Adipose tissue (tissue), 3 donors: ENCODE results near the gene TBC1D8. TPM values are rescaled to one million over a fixed set of nuclear protein-coding genes. Genes with fewer than 3 reads are reported as not detected.
"Not testable (repeated sequence)": the region's sequence is repeated elsewhere in the genome, so short reads cannot be mapped to it uniquely, and the experiment has no call there.

ENCODE experiments used
- H3K27ac ChIP-seq: one replicate; pipeline ENCODE4 v1.5.1; 2013; ENCODE audit warnings: low read depth, low read length
- WGBS, 3 donors: extraction: QIAGEN DNeasy Blood & Tissue Kit; methylation state at CpG; one replicate each; pipeline ENCODE4 v1.1.7; 2013; 5-methylcytosine and 5-hydroxymethylcytosine counted together
- polyA plus RNA-seq, 3 donors: library from polyadenylated mRNA; stranded (reverse); fragments of 200-250 nt; gene quantifications; one replicate each; pipeline ENCODE4 v1.2.3, GENCODE V29; 2013
- donor health status: healthy with polysubstance abuse.
- donor health status: Bipolar disorder and iron deficiency.
- donor health status: healthy.

TBC1D8 gene
- polyA plus RNA-seq, 3 donors: 10.2 to 19.9 (median 11.9) TPM

GRCh38 chr2:101050886-101051285 is 100.3 kb downstream of the TBC1D8 start:
- WGBS, 3 donors: 95 to 98% (median 95%) methylated on average over 6 of the region's 6 CpGs

DNA sequence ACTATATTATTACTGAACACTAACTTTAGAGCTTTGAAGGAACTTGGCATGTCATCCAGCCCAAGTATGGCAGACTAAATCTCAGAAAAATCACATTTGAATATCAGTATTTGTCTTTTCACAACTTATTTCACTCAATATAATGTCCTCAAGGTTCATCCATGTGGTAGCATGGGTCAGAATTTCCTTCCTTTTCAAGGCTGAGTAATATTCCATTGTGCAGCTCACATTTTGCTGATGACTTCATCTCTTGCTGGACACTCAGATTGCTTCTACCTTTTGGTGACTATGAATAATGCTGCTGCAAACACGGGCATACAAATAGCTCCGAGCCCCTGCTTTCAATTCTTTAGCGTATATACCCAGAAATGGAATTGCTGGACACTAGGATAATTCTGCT is 102.4 kb downstream of the TBC1D8 start:
- WGBS, 3 donors: 65 to 83% (median 81%) methylated on average over 3 of the region's 3 CpGs
- H3K27ac ChIP-seq: no peak overlapping the region

More at GRCh38 chr2:101050886-101051285, 100.3 kb downstream of the TBC1D8 start:
- not testable (repeated sequence) for H3K27ac ChIP-seq

- H3K27ac ChIP-seq: no peak overlapping the region
- WGBS, 3 donors: 58 to 77% (median 67%) methylated on average over 6 of the region's 6 CpGs
Observed at GRCh38 chr2:101047774-101048173, 103.4 kb downstream of the TBC1D8 start.

GRCh38 chr2:101047075-101047766 is 104.0 kb downstream of the TBC1D8 start:
- no peak overlapping the region for H3K27ac ChIP-seq
- 63 to 81% (median 79%) methylated on average over 12 of the region's 12 CpGs for WGBS, 3 donors

DNA sequence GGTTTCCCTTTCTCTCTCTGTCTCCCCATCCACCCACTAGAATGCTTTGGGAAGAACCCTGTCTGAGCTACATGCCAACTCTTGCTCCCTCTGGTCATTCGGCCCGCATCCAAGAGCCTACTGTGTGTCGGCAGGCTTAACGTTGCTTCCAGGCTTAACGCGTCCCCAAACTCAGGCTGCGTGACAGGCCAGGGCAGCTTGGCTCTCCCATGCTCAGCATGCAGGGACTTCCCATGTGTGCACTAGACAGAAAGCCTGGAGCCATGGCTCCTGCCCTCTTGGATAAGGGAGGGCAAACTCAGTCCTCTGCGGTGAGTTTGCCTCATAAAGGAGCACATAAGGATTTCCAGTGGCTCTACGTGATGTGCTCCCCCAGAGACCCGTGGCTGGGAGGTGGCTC is 105.9 kb downstream of the TBC1D8 start:
- H3K27ac ChIP-seq: no peak overlapping the region
- 93 to 98% (median 95%) methylated on average over 10 of the region's 10 CpGs for WGBS, 3 donors

DNA sequence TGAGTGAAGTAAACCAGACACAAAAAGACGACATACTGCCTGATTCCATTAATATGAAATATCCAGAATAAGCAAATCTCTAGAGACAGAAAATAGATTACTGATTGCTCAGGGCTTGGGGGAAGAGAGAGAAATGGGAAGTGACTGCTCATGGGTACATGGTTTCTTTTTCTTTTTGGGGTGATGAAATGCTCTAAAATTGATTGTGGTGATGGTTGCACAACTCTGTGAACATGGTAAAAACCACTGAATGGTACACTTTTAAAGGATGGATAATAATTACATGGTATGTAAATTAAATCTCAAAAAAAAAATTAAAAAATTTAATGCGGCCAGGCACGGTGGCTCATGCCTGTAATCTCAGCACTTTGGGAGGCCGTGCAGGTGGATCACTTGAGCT is 109.8 kb downstream of the TBC1D8 start:
- H3K27ac ChIP-seq: no peak overlapping the region
- 65 to 86% (median 69%) methylated on average over 4 of the region's 4 CpGs for WGBS, 3 donors

- 57 to 92% (median 73%) methylated on average over 6 of the region's 6 CpGs for WGBS, 3 donors
- H3K27ac ChIP-seq: no peak overlapping the region
Observed at GRCh38 chr2:101040761-101041160, 110.4 kb downstream of the TBC1D8 start.

GRCh38 chr2:101040072-101040471 is 111.1 kb downstream of the TBC1D8 start:
- no peak overlapping the region for H3K27ac ChIP-seq
- 88 to 93% (median 88%) methylated on average over 13 of the region's 13 CpGs for WGBS, 3 donors

- 89 to 91% (median 90%) methylated on average over 21 of the region's 21 CpGs for WGBS, 3 donors
- H3K27ac ChIP-seq: no peak overlapping the region
Observed at GRCh38 chr2:101038455-101039255, 112.5 kb downstream of the TBC1D8 start.

DNA sequence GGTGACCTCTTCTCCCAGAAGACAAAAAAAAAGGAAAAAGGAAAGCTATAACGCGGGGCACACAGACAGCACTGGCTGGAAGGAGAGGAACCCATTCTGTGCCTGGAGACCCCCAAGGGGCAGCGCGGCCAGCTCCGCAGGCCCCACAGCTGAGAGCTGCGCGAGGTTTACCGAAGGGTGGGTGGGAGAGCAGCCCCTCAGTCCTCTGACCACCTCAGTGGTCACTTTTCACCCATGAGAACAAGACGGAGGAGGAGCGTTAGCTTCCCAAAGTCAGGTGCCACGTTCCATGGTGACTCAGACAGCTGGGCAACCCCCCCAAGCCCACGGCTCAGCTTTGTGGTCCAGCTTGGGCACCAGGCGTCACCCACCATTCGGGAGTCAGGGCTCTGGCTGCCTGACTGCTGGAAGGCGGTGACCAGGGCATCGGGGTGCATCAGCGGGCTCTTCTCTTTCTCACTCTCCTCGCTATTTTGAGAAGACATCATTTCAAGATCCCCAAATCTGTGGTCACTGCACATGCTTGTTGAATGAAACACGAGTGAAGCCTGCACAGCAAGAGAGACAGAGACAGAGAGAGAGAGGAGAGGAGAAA is 113.9 kb downstream of the TBC1D8 start:
- no peak overlapping the region for H3K27ac ChIP-seq
- 93 to 97% (median 96%) methylated on average over 19 of the region's 19 CpGs for WGBS, 3 donors

DNA sequence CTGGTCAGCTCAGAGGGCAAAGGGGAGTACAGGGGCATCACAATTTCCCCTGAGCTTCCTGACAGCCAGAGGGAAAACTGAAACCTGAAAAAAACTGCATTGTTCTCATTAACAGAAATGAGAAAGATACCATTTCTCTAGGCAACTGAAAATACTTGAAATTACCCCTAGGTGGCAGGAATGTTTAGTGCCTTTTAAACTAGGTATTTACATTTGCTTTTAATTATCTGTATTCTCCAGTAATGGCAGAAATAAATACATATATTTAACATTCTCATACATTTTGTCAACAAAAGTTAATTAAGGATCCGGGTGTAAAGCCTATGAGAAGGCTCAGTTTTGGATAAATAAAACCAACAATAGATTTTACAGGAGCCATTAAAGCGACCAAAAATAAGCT is 114.6 kb downstream of the TBC1D8 start:
- no peak overlapping the region for H3K27ac ChIP-seq
- WGBS, 3 donors: 64 to 89% (median 88%) methylated on average over 2 of the region's 2 CpGs

DNA sequence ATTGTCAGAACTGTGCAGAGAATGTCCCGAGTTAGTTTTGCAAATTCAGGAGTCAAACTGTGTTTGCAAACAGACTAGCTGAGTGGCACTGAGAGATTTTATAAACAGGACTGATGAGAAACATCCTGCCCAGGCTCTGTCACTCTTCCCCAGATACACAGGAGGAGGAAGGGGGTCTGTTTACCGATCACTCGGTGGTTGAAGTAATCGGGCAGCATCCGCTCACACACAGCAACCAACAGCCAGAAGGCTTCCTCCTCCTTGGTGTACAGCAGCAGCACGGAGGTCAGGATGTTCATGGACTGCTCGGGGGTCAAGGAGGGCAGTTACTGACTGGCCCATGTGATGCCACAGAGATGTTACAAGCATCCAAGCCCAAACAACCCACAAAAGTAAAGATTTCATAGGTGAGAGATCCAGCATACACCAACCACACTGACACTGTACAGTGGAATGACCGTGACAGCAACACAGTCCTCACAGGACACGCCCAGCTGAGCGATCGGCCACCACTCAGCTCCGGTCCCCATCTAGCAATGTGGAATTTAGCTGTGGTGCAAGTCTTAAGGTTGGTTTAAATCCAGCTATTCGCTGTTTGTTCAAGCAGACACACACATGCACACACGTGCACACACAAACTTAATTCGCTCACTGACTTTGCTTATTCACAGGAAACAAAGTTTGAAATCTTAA is 119.0 kb downstream of the TBC1D8 start:
- no peak overlapping the region for H3K27ac ChIP-seq
- WGBS, 3 donors: 85 to 88% (median 88%) methylated on average over 15 of the region's 15 CpGs

GRCh38 chr2:101030866-101031554 is 120.2 kb downstream of the TBC1D8 start:
- no peak overlapping the region for H3K27ac ChIP-seq
- WGBS, 3 donors: 56 to 78% (median 74%) methylated on average over 10 of the region's 10 CpGs

GRCh38 chr2:101027852-101028251 is 123.3 kb downstream of the TBC1D8 start:
- no peak overlapping the region for H3K27ac ChIP-seq
- 92 to 95% (median 94%) methylated on average over 8 of the region's 8 CpGs for WGBS, 3 donors

- WGBS, 3 donors: 88 to 91% (median 89%) methylated on average over 15 of the region's 15 CpGs
- H3K27ac ChIP-seq: no peak overlapping the region
Observed at GRCh38 chr2:101026923-101027469, 124.2 kb downstream of the TBC1D8 start.

GRCh38 chr2:101026253-101026701 is 124.9 kb downstream of the TBC1D8 start:
- 54 to 68% (median 54%) methylated on average over 9 of the region's 9 CpGs for WGBS, 3 donors
- no peak overlapping the region for H3K27ac ChIP-seq

GRCh38 chr2:101025561-101025960 is 125.6 kb downstream of the TBC1D8 start:
- 88 to 92% (median 90%) methylated on average over 6 of the region's 6 CpGs for WGBS, 3 donors
- no peak overlapping the region for H3K27ac ChIP-seq
